RWPE2 (cell line): ENCODE data around the gene PRRX2.
A peak's percentile ranks its signal among the peaks of the same experiment; 100 is the strongest.

ENCODE experiments used
- ATAC-seq: fragments of 200-7000 bp; cut with Tn5 transposase; 3 replicates; pipeline ENCODE4 v1.9.1; 2021; ENCODE audit warnings: low read depth
- DNase-seq: peaks from one replicate; pipeline ENCODE4 v3.0.0-alpha.2; 2020; ENCODE audit warnings: low spot score
- H3K27ac ChIP-seq: fragments of 450-650 bp; 2 replicates; pipeline ENCODE4 v1.5.1; 2017; ENCODE audit warnings: mild to moderate bottlenecking; ENCODE audit not compliant: poor library complexity, severe bottlenecking
- H3K27me3 ChIP-seq: fragments of 250-450 bp; sonication (Bioruptor Pico); 2 replicates; pipeline ENCODE4 v1.5.1; 2021; ENCODE audit warnings: mild to moderate bottlenecking, moderate library complexity; ENCODE audit not compliant: insufficient read depth, poor library complexity, severe bottlenecking
- H3K36me3 ChIP-seq: fragments of 250-450 bp; sonication (Bioruptor Pico); 2 replicates; pipeline ENCODE4 v1.5.1; 2020; ENCODE audit warnings: low read depth, mild to moderate bottlenecking, moderate library complexity
- H3K4me1 ChIP-seq: fragments of 250-450 bp; sonication (Bioruptor Pico); 2 replicates; pipeline ENCODE4 v1.5.1; 2021; ENCODE audit warnings: mild to moderate bottlenecking, moderate library complexity; ENCODE audit not compliant: insufficient read depth, poor library complexity, severe bottlenecking
- H3K4me3 ChIP-seq: fragments of 250-450 bp; sonication (Bioruptor Pico); 2 replicates; pipeline ENCODE4 v1.5.1; 2021; ENCODE audit warnings: mild to moderate bottlenecking, moderate library complexity; ENCODE audit not compliant: severe bottlenecking
- H3K9me3 ChIP-seq: fragments of 250-450 bp; sonication (Bioruptor Pico); 2 replicates; pipeline ENCODE4 v1.5.1; 2021; ENCODE audit warnings: mild to moderate bottlenecking, moderate library complexity; ENCODE audit not compliant: severe bottlenecking
- TF ChIP-seq, protein P1 (sequence below): fragments of 450-650 bp; IDR thresholded peaks from one replicate; pipeline ENCODE4 v1.5.1; 2017; ENCODE audit warnings: mild to moderate bottlenecking, moderate library complexity; ENCODE audit not compliant: poor library complexity, severe bottlenecking

The PRRX2 gene

DNA sequence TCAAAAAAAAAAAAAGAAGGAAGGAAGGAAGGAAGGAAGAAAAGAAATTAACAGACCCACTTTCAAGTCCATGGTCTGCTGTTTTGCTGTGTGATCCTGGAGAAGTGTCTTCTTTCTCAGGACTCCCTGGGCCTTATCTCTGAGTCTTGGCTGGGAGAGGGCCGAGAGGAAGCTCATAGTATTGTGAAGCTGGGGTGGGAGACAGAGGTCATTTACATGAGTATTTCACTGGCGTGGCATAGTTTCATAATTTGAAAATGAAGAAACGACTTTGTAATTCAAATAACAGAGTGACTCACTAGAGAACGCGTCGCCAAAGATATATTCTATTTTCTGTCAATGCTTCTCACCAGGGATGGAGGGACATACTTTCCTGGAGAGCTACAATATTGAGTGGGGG lies 42.1 kb upstream of the PRRX2 start:
- Histone ChIP-seq H3K36me3 (peaks cover 10% of the 10 kb centered on the region; the same call in 1 of the 2 replicates), H3K9me3 (no peaks in the 10 kb centered on the region), H3K27ac (no peak overlapping the region), H3K4me1 (peaks cover 18% of the 10 kb centered on the region), H3K27me3 (no peaks in the 10 kb centered on the region), H3K4me3 (no peak overlapping the region)
- ATAC-seq (no peak), DNase-seq (no peak)
- TF ChIP-seq, protein P1, sequence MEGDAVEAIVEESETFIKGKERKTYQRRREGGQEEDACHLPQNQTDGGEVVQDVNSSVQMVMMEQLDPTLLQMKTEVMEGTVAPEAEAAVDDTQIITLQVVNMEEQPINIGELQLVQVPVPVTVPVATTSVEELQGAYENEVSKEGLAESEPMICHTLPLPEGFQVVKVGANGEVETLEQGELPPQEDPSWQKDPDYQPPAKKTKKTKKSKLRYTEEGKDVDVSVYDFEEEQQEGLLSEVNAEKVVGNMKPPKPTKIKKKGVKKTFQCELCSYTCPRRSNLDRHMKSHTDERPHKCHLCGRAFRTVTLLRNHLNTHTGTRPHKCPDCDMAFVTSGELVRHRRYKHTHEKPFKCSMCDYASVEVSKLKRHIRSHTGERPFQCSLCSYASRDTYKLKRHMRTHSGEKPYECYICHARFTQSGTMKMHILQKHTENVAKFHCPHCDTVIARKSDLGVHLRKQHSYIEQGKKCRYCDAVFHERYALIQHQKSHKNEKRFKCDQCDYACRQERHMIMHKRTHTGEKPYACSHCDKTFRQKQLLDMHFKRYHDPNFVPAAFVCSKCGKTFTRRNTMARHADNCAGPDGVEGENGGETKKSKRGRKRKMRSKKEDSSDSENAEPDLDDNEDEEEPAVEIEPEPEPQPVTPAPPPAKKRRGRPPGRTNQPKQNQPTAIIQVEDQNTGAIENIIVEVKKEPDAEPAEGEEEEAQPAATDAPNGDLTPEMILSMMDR: no peak

DNA sequence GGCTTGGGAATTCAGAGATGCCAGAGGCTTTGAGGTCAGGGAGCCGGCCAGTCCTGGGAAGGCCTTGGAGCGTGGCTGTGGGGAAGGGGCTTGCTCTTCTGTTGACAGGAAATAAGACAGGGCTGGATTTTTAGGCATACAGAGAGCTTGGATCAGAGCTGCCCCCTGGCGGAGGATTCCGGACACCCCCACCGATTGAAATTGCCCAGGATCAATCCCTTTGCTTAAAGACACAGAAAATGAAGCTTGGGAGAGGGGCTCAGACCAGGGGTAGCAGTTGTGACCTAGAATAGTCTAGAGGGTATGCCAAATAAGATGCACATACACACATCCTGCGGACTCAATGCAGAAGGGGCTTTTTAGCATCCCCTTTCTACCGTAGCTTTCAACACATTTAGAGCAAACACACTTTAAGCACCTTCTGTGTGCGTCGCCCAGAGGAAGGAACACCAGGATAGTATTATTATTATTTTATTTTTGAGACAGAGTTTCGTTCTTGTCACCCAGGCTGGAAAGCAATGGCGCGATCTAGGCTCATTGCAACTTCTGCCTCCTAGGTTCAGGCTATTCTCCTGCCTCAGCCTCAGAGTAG lies 41.2 kb upstream of the PRRX2 start:
- DNase-seq (no peak), ATAC-seq (no peak)
- TF ChIP-seq, protein P1: peak; percentile 91
- Histone ChIP-seq H3K36me3 (peaks cover 19% of the 10 kb centered on the region; the same call in 1 of the 2 replicates), H3K27me3 (no peaks in the 10 kb centered on the region), H3K27ac (peak overlapping the region; percentile 61), H3K9me3 (no peaks in the 10 kb centered on the region), H3K4me1 (peaks cover 18% of the 10 kb centered on the region), H3K4me3 (no peak overlapping the region)

DNA sequence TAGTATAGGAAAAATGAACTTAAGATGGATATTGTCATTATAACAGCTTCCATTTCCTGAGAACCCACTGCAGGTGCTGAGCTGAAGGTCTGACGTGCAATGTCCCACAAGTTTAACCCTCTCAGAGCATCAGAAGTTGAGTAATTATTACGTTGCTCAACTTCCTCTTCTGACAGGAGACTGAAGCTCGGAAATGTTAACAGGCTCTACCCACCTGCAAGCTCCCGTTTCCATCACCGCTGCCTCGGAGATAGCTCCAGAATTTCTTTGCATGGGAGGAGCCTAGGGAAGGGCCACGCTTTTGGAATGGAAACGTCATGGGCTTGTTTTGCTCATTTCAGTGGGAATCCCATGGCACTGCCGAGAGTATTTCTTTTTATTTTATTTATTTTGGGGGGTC lies 40.5 kb upstream of the PRRX2 start:
- TF ChIP-seq, protein P1: no peak
- no peaks in the 10 kb centered on the region for H3K27me3 ChIP-seq
- peak overlapping the region; percentile 61 for H3K27ac ChIP-seq
- ATAC-seq: peak; percentile 69
- no peak for DNase-seq
- H3K9me3 ChIP-seq: no peaks in the 10 kb centered on the region
- H3K4me1 ChIP-seq: peaks cover 18% of the 10 kb centered on the region
- peaks cover 19% of the 10 kb centered on the region; the same call in 1 of the 2 replicates for H3K36me3 ChIP-seq
- H3K4me3 ChIP-seq: peak overlapping the region; percentile 82

DNA sequence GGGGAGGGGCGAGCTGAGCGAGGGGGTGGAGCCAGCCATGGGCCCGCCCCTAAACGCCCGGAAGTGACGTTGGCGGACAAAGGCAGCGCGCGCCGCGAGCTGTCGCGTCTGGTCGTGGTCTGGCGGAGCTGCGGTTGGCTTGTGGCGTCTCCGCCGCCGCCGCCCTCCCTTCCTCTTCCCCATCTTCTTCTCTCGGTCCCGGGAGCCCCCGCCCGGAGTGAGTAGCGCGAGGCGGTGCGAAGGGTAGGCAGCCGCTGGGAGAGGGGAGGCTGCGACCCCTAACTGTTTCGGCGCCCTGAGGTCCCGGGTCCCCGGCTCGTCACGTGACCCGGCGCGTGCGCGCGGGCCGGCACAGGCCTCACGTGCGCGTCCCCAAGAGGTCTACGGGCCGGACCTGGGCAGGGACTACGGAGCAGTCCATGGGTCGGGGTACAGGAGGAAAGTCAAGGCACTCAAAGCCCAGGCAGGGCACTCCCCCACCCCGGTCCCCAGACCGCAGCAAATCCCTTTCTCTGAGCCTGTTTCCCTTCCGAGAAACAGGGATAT lies 39.3 kb upstream of the PRRX2 start, which contains the start of gene NTMT1:
NTMT1 (plus strand) TSS at position 85 of the 546 bp plus-strand sequence. CDS start 6,541 bp downstream, outside the sequence.
- H3K4me1 ChIP-seq: peaks cover 18% of the 10 kb centered on the region
- H3K27me3 ChIP-seq: no peaks in the 10 kb centered on the region
- H3K9me3 ChIP-seq: no peaks in the 10 kb centered on the region
- H3K4me3 ChIP-seq: peak within 1 kb of the TSS; percentile 82
- DNase-seq (no peak), ATAC-seq (peak; percentile 52)
- H3K27ac ChIP-seq: peak within 1 kb of the TSS; percentile 61
- H3K36me3 ChIP-seq: peaks cover 19% of the 10 kb centered on the region; the same call in 1 of the 2 replicates
- TF ChIP-seq, protein P1: no peak

DNA sequence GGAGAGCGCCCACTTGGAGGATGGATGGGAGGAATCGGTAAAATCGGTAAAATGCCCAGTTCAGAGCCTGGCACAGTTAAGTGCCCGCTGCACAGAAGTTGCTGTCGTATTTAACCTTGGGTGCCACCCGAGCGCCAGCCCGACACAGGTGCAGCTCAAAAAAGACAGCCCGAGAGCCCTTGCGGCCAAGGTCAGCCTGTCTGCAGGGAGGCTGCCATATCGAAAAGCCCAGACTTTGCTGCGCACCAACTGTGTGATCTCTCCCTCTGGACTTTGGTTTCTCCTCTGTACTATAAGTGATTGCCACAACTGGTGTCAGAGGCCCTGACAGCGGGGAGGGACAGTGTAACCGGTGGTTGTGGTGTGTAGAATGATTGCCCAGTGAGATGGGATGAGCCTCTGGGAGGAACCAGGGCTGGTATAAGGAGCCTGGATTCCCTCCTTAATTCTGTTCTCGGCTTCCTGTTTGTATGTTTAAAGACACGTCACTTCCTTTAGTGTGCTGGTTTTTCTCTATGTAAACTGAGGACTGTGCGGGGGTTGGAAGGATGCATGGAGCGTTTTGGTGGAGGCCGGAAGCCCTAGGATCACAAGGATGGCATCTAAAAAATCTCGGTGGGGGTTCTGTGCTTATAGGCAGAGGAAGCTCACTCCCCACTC lies 38.7 kb upstream of the PRRX2 start:
- no peaks in the 10 kb centered on the region for H3K9me3 ChIP-seq
- H3K27ac ChIP-seq: peak overlapping the region; percentile 61
- H3K36me3 ChIP-seq: peaks cover 21% of the 10 kb centered on the region
- no peak for DNase-seq
- TF ChIP-seq, protein P1: no peak
- no peaks in the 10 kb centered on the region for H3K27me3 ChIP-seq
- peak; percentile 33 for ATAC-seq
- H3K4me1 ChIP-seq: peaks cover 18% of the 10 kb centered on the region
- H3K4me3 ChIP-seq: peak overlapping the region; percentile 82
